HEK293T (cell line): ENCODE results near the gene KLHL5.

ENCODE experiments used
- SP1 ChIP-seq: fragments of 450-650 bp; IDR thresholded peaks from 2 replicates; pipeline ENCODE4 v1.6.1; 2017
- TF ChIP-seq, protein P1 (sequence below): fragments of 450-650 bp; IDR thresholded peaks from 2 replicates; pipeline ENCODE4 v1.6.1; 2016

DNA sequence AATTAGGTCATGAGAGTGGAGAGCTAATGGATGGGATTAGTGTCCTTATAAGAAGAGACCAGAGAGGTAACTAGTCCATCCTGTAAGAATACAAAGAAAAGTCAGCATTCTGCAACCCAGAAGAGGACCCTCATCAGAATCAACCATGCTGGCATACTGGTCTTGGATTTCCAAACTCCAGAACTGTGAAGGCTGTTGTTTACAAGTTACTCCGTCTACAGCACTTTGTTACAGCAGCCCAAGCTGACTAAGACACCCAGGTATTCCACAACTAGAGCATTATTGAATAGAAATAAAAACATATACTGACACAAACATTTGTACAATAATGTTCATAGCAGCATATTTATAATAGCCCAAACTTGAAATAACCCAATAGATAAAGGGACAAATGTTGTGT lies 39.0 kb upstream of the KLHL5 start:
- TF ChIP-seq, protein P1, sequence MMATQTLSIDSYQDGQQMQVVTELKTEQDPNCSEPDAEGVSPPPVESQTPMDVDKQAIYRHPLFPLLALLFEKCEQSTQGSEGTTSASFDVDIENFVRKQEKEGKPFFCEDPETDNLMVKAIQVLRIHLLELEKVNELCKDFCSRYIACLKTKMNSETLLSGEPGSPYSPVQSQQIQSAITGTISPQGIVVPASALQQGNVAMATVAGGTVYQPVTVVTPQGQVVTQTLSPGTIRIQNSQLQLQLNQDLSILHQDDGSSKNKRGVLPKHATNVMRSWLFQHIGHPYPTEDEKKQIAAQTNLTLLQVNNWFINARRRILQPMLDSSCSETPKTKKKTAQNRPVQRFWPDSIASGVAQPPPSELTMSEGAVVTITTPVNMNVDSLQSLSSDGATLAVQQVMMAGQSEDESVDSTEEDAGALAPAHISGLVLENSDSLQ: no peak
- TF ChIP-seq SP1: no peak
